HG02610 (cell line): ENCODE measurements around the gene NUCKS1.

Experiments
- ATAC-seq: cut with Tn5 transposase; IDR thresholded peaks from one replicate; pipeline ENCODE4 v1.9.1; 2021; ENCODE audit warnings: mild to moderate bottlenecking, moderate library complexity; ENCODE audit not compliant: unreplicated experiment

The NUCKS1 gene

DNA sequence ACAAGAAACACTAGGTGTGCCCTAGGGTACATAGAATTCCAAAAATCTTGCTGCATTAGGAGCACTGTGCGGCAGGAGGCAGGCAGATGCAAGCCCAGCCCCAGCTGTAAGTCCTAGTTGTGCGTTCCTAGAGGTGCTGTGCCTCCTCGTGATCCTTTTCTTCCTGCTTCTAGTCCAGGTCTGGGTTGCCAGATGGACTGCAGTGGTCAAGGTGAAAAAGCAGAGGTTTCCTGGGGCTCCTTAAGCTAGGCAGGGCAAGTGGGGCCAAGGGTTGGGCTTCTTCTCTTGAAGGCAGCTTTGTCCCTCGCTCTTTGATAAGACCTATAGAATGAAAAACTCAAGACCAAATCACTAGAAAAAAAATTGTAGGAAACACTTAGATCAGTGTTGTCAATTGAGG lies 48.1 kb downstream of the NUCKS1 start:
- ATAC-seq: no peak

DNA sequence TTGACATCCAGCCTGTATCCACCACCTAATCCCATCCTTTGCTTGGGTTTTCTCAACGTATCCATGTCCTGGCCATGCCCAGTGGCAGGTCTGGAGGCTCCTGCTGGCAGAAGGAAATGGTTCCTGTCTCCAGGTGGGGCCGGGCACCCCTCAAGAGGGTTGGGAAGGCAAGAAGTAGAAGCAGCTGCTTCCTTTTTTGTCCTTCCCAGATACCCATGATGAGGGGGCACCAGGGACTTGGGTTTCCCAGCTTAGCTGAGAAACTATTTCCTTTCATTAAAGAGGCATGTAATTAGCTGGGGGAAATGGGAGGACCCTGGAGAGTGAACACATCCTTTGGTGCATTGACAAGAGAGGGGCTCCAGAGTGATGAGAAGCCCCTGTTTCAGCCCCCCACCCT lies 48.6 kb downstream of the NUCKS1 start:
- no peak for ATAC-seq

DNA sequence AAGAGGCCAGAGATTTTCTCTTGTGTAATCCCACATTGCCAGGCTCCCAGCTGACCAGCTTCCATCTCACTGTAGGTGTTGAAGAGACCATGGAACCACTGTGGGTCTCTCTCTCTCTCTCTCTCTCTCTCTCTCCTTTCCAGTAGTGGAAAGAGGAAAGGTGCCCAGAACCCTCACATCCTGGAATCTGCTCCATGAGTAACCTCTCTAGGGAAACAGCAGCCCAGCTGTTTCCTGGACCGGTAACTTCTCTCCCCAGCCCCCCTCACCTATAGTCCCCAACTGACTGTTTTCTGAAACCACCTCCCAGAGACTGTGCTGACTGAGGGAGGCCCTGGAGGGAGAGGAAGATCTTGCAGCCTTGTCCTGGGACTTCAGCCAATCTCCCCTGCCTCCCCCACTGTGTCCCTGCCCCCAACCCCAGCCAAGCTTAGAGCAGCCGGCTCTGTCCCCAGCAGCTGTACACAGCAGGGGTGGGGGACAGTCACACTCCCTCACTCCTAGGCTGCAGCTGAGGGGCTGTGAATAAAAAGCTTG lies 49.0 kb downstream of the NUCKS1 start:
- ATAC-seq: no peak

DNA sequence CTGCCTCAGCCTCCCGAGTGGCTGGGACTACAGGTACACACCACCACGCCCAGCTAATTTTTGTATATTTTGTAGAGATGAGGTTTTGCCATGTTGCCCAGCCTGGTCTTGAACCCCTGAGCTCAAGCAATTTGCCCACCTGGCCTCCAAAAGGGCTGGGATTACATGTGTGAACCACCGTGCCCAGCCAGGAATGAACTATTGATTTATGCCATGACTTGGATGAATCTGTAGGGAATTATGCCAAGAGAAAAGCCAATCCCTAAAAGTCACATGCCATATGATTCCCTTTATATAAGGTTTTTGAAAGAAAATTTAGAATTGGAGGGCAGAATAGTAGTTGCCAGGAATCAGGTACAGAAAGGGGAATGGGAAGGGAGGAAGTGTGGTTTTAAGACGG lies 50.6 kb downstream of the NUCKS1 start:
- no peak for ATAC-seq

DNA sequence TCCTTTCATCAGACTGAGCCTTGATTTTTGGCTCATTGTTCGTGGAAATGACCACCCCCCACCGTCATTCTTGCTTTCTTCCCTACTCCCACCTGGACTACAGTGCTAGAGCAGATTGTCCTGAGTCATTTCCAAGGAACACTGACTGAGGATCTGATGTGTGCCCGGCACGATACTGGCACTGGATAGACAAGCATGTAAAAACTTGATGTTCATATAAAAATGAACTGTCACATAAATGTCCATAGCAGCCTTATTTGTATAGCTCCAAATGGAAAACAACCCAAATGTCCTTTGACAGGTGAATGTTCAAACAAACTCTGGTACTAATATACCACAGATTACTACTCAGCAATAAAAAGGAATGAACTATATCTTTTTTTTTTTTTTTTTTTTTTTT lies 51.1 kb downstream of the NUCKS1 start:
- no peak for ATAC-seq

DNA sequence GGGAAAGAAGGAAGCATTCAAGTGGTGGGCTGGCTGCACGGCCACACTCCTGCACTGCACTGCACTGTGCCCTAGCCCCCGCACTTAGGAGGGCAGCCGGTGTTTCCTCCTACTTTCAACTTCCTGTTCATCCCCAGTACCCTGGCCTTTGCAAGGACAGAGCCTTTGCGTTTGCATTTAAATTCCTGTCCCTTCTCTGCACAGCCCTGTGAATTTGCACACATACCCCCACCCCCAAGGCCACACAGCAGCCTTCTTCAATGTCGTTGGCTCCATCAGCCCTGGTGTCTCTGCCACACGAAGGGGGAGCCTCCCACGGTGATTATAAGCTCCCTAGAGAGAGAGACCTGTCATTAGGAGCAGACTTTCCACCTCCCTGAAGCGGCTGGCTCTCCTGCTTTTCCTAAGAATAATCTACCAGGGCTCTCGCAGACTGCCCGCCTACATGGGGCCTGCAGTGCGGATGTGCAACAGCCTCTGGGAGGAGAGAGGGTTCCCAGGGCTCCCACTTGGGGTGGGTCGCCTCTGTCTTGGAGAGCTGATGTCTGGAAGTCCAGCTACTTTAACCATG lies 56.5 kb downstream of the NUCKS1 start:
- no peak for ATAC-seq

DNA sequence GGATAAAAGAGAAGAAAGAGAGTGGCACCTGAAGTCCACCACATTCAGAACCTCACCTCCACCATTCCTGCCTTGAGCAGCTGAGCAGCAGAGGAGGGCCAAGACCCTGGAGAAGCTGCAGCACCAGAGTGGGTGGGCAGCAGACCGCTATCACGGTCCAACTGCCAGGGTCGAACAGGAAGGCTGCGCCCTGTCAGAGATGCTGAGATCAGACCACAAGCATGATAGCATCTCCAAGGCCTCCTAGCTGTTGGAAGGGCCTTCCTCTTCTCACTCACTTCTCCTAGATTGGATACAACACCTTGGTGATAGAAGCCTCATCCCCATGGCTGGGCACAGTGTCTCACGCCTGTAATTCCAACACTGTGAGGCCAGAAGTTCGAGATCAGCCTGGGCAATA lies 57.6 kb downstream of the NUCKS1 start:
- no peak for ATAC-seq

DNA sequence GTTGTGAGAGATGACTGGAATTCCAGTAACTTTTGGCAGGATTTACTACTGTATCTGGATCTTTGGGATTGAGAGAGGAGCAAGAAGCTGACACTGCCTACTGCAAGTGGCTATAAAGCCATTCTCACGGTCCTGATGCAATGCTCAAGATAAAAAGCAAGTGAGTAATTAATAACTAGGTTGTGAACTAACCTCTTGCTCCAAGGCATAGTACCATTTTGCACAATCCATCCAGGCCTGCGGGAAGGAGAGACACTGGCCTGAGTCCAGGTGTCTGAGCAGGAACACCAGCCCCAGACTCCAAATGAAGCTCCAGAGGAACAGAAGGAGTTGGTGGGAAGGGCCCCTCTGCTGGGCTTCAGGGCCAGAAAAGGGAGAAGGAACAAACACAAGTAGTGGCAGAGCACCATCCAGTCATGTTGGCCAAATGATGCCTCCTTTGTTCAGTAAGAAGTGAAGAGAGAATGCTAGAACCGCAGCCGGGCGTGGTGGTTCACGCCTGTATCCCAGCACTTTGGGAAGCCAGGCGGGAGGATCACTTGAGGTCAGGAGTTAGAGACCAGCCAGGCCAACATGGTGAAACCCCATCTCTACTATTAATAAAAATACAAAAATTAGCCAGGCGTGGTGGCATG lies 59.7 kb downstream of the NUCKS1 start:
- no peak for ATAC-seq

DNA sequence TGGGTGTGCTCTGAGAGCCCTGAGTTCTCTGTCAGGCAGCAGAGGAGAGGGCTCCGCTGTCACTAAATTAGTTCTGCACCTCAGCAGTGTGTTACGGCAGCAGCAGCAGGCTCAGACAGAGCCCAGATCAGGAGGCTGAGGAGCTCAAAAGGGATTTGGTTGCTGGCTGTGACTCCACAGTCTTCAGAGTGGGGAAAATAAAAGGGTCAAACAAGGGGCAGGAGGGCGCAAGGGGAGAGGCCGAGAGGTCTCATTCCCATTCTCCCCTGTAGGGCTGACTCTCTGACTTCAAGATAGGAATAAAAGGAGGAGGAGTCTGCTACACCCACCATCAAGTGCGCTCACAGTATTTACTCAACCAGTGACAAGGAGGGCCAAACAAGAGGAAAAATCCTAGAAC lies 60.5 kb downstream of the NUCKS1 start:
- no peak for ATAC-seq

DNA sequence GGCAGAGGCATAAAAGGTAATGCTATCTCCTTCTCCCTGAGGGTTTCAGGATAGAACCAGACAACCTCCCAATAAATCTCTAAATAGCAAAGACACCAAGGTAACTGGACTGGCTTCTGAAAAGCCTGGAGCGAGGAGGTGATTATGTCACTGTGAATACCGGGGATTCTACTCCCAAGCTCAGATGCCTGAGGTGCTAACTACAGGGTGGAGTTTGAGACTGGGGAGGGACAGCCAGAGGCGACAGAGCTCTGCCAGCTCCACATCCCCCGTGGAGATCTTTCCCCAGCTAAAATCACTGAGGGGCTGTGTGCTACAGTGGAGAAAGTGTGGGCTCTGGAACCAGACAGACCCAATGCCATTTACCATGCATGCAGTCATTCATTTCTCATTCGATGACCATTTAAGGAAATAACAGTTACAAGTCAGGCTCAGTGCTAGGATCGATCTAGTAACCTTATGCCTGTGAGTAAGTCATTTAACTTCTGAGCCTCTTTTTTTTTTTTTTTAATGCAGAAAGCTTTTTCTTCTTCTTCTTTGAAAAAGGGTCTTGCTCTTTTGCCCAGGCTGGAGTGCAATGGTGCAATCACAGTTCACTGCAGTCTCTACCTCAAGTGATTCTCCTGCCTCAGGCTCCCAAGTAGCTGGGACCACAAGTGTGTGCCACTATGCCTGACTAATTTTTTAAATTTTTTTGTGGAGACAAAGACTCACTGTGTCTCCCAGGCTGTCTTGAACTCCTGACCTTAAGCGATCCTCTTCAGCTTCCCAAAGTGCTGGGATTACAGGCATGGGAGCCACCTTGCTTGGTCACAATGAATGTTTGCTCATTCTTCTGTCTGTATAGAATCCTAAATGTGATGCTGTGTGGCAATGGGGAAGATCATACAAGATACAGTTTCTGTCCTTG lies 61.6 kb downstream of the NUCKS1 start:
- ATAC-seq: no peak

DNA sequence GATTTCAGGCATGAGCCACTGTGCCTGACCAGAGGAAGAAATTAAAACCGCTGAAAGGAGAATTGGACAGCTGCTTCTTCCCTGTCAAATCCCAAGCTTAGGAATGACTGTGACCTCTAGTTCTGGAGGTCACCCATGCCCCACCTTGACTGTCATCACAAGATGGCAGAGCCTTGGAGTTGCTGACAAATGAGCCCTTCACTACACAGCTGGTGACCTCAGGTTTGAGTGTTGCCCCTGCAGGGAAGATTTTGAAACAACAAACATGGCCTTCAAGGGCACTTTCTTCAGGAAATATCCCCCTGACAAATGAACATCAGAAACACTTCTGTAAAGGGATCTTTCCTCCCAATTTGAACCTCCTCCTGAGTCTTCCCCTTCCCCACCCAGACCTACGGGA lies 62.7 kb downstream of the NUCKS1 start:
- no peak for ATAC-seq

DNA sequence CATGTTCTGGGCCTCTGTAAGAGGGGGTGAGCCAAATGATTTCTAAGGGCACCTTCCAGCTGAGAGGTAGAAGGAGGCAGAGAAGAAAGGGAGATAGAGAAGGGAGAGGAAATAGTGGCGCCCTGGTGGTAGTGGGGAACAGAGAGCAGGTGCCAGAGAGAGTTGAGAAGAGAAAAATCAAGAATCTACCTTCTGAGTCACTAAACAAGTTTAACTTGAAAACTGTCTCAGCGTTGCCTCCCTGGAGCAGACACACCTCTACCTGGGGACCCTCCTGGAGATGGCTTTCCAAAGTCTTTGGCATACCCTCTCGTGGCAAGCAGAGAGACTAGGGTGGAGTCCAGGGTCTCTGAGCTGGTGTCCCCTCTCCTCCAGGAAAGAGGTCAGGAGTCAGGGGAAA lies 68.6 kb downstream of the NUCKS1 start:
- ATAC-seq: no peak

DNA sequence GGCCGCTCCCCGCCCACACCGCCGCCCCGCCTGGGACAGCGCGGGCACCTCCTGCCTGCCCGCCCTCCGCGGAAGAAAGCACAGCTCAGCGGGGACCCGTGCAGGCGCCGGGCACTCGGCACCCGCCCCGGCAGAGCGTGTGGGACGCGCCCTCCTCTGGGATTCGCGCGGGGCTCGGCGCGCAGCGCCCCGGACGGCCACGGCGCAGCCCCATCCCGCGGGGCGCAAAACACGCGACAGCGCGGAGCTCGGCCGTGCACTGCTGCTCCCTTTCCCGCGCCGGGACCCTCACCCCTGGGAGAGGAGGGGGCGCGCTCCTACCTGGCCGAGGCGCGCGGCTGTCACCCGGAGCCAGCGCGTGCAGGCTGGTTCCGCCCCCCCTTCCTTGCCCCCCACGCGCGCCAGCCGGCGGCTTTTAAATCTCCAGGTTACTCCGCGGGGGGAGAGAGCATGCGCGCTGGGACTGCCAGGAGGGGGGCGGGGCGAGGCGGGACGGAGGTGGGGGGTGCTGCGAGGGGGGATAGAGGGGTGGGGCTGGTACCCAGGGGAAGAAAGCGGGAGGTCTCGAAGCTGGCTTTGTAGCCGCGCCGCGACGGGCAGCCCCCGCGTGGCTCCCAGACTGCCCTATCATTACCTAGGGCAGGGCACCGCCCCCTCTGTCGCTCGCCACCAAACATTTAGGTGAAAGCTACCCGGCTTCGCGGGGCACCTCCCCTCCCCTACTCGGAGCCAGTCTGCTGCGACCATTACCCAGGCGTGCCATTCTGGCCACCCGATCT lies 69.7 kb downstream of the NUCKS1 start, which contains the start of gene SLC45A3:
Gene SLC45A3 (minus strand): TSS at position 437 of the 779 bp plus-strand sequence. CDS start 15,853 bp downstream, outside the sequence.
- ATAC-seq: no peak

DNA sequence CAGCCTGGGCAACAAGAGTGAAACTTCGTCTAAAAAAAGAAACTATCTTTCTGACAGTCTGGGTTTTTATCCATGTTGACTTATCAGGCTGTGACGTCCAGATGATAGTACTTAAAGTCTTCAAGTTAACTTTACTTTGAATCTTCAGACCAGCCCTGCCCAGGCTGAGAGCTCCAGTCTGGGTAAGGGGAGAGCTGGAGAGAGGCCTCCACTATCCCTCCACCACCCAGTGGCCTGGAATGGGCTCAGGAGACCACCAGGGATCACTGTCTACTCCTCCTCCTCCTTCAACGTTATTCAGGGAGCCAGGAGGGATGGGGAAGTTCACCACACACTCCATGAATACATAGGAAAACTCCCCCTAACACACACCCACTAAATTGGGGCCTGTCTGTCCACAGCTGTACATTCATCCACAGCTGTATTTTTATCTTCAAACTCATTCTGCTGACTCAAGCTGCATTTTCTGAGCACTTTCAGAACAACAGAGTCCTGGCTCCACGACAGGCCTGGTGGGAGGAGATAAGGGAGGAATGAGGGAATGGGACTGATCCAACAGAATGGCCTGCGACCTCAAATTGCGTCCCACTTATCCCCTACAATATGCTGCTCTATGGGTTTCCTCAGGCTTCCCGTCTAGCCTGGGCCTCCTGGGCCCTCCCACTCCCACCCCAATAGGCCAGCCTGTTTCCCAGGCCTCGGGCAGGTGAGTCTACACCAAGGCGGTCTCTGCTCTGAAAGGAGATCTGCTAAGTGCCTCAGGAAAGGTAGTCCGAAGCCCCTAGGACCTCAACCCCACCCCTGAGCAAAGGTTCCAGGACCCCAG lies 71.5 kb downstream of the NUCKS1 start:
- ATAC-seq: no peak

DNA sequence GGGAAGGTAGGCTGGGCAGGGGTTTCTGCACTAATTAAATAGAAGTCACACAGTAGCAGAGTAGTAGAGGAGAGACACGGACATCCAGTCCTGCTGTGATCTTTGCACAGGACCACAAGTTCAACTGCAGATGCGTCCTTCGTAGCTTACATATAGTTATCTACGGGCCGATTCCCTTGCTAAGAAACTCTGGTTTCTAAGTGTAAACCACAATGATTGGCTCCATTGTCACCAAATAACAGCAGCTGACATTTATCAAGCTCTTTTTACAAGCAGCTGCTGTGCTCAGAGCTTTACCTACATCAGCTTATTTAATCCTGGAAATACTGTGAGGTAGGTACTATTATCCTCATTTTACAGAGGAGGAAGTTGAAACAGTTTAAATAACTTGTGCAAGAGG lies 72.8 kb downstream of the NUCKS1 start:
- no peak for ATAC-seq

DNA sequence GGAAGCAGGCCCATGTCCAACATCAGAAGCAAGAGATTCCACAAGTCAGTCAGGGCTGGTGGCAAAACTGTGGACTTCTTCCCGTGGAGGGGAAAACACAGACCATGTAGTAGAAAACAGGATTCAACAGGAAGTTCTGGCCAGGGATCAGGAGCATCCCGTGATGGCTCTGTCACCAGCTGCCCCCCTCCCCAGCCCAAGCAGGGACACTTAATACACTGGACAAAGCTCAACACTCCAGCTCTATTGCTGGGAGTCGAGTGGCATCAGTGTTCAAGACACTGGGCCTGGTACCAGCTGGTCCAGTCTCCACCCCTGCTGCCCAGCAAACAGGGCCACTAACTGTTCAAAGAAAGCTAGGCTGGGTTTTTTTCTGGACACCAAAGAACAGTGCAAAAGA lies 73.4 kb downstream of the NUCKS1 start:
- no peak for ATAC-seq

DNA sequence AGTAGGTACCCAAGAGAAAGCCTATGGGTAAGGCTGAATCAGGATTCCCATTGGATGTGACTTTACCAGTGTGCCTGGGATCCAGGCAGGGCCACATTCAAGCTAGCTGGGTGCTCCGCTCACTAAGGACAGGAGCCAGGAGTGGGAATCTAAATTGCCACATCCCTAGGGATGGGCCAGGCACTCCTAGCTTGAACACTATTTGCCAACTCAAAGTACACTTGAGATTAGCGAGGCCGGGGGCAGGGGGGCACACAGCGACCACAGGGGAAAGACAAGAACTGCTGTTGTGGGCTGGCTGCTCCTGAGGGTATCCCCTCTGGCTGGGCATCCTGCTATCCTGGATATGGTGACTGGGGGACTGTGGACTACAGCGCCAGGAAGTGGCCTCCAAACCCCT lies 74.0 kb downstream of the NUCKS1 start:
- ATAC-seq: no peak

DNA sequence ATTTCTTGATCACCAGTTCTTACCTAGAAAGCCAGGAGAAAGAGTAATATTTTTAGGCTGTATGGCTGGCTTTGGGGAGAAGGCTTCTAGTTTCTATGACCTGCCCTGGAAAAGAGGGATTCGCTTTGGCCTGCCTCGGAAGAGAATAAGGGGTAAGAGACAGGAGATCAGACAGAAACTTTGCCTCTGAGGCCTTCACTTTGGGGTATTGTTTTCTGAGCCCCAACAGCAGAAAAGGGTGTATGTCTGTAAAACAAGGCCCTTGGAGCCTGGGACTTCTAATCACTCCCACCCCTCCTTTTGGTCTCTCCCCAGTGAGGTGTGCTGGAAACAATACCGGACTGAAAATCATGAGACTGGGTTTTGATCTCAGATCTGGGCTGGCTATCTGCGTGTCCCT lies 74.7 kb downstream of the NUCKS1 start:
- ATAC-seq: no peak

DNA sequence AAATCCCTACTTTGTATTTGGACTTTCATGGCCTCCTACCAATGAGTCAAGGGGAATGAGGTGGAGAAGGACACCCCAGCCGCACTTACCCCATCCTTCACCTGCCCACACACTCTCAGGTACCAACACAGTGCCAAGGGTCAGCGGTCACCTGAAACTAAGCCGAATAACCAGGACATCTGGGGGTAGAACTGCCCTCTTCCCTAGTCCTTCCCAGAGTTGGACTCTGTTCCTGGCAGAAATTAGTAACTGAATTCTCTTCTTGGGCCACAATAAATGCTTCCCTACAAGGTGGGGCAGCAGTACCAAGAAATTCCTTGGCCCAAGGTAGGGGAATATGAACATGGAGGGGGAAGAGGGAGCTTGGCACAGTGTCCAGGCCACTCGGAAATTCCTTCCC lies 77.0 kb downstream of the NUCKS1 start:
- ATAC-seq: no peak

DNA sequence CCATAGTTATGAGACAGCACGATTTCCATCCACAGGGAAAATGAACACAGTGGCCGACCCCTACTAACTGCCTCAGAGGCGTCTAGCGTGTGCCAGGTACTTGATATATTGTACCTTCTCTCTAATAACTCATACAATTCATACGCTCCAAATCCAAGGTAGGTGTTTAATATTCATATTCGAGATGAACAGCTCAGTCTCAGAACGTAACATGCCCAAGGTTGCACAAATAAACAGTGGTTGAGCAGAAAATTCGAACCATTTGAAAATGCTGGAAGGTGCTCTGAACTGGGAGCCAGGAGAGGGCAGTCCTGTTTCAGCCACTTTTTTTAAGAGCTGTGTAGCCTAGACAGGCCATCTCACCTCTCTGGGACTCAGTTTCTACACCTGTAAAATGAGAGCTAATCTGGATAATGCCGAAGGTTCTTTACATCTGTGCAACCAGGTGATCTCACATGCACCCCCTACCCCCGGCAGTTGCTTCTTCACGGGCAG lies 77.5 kb downstream of the NUCKS1 start:
- no peak for ATAC-seq
